HG03460 (cell line): ENCODE results near the gene TPI1.
"Not testable (repeated sequence)": the region's sequence is repeated elsewhere in the genome, so short reads cannot be mapped to it uniquely, and the experiment has no call there.

Source experiments
- ATAC-seq: cut with Tn5 transposase; IDR thresholded peaks from one replicate; pipeline ENCODE4 v1.9.1; 2021; ENCODE audit not compliant: unreplicated experiment

TPI1 gene

DNA sequence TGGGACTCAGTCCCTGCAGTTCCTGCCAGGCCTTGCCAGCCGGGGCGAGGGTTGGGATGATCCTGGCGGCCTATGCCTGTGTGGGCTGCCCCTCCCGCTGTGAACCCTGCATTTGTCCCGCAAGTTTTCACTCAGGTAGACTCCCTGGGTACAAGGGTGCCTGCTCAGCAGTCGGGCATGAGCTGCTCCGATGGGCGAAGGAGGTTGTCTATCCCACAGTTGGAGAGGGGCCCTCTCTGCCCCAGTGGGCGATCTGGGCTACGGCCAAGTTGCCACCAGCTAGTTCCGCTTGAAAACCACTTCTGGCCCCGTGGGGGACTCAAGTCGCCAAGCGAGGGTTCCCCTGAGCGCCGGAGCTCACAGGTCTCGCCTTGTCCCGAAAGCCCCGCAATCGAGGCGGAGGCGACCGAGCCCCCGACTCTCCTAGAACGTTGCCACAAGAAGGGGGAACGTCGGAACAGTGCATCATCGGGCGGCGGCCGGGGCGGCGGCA, 365 bp upstream of the TPI1 start:
- ATAC-seq, result no peak

DNA sequence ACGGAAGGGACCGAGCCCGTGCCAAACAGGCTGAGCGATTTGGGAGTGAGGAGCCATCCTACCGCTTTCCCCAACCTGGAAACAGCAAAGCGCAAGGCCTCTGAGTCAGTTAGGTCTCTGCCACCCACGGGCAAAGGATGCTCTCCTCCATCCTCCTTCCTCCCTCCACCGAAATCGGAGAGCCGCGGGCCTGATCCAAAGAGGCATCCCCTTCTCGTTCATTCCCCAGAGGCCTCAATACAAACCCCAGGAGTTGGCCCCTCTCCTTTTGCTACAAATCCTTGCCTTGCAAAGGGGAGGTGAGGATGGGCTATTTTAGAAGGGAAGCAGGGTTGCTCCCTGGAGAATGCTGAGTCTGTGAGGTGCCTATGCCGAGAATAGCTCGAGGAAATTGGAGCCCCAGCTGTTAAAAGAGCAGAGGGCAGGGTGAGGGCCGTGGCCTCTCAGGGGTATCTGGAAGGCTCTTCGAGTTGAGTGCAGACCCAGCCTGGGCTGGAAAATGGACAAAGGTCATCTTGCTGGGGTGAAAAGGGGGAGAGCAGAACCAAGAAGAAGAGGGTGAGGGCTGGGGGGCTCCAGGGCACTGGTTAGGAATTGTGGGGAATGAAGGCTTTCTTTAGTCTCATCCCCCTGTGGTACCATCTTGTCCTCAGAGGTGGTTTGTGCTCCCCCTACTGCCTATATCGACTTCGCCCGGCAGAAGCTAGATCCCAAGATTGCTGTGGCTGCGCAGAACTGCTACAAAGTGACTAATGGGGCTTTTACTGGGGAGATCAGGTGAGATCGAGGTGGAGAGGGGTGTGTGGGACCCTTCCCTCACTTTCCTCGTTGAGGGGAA, 1.1 kb downstream of the TPI1 start:
- no peak for ATAC-seq

DNA sequence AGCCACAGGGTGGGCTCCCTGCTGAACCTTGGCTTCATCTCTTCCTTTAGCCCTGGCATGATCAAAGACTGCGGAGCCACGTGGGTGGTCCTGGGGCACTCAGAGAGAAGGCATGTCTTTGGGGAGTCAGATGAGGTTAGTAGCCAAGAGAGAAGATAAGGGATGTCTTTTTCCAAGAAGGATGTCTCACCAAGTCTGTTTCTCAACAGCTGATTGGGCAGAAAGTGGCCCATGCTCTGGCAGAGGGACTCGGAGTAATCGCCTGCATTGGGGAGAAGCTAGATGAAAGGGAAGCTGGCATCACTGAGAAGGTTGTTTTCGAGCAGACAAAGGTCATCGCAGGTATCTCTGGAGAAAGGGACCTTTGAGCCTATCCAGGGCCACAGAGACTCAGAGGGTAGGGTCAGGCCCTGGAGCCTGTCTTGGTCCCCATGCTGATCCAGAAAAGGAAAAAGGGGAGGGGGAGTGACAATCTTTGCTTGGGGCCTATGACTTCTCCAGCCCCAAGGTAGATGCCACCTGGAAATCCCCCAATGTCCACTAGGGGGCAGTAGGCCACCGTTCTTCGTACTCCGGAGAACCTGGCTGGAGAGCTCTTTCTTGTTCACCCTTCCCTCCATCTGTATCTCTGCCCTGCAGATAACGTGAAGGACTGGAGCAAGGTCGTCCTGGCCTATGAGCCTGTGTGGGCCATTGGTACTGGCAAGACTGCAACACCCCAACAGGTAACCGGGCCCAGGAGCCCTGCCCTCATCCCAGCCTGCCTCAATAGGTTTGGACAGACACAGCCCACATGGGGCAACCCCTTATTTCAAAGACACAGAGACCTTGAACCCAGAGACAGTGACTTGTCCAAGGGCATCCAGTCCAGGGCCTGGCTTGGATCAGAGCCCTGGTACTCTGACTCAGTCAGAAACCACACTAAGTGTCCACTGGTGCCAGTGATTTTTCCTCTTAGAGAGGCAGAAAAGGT, 2.0 kb downstream of the TPI1 start:
- no peak for ATAC-seq

DNA sequence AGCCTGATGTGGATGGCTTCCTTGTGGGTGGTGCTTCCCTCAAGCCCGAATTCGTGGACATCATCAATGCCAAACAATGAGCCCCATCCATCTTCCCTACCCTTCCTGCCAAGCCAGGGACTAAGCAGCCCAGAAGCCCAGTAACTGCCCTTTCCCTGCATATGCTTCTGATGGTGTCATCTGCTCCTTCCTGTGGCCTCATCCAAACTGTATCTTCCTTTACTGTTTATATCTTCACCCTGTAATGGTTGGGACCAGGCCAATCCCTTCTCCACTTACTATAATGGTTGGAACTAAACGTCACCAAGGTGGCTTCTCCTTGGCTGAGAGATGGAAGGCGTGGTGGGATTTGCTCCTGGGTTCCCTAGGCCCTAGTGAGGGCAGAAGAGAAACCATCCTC, 3.0 kb downstream of the TPI1 start:
- not testable (repeated sequence) for ATAC-seq

- ATAC-seq, result no peak
These were observed 4.0 kb downstream of the TPI1 start for GRCh38 chr12:6871052-6871957.

- ATAC-seq, result no peak
These were observed 5.0 kb downstream of the TPI1 start for GRCh38 chr12:6872073-6873048.

DNA sequence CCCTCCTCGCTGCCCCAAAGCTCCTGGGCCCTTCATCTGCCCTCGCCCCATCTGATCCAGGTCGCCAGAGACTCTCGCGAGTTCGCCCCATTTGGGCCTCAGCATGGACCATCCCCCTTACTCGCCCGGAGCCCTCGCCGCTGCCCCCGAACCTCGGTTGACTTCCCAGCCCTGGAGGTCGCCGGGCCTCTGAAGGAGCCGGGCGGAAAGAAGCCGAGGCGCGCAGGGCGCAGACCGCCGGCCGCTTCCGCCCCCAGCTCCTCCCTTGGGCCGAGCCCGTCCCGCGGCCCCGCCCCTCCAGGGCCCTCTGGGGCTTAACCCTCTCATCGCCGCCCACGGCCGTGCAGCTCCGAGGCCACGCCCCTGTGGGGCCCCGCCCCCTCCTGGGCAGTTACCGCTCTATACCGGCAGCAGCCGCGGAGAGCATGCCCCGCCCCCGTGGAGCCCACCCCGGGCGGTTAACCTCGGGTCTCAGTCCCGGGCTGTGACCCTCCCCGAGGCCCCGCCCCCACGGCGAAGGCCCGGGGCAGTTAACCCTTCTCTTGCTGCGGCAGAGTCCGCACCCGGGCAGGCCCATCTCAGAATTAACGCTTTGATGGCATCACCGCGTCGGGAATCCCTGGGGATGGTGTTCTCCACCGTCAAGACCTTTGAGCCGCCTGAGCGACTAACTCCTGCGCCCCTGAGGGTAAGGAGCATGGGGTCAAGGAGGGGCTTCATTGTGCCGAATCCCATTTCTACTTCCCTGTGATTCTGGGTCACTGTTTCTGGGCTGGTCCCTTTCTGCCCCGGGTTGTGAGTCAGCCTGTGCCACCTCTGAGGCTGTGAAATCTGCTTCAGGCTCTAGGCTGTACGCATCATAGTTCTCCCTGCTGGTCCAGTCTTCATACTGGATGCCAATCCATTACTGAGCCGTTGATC, 6.0 kb downstream of the TPI1 start, which contains the start of gene SPSB2:
Gene SPSB2, minus strand, starts transcription at position 210 of the 921 bp plus-strand sequence. CDS start 402 bp downstream, outside the sequence.
- peak; percentile 73 for ATAC-seq

DNA sequence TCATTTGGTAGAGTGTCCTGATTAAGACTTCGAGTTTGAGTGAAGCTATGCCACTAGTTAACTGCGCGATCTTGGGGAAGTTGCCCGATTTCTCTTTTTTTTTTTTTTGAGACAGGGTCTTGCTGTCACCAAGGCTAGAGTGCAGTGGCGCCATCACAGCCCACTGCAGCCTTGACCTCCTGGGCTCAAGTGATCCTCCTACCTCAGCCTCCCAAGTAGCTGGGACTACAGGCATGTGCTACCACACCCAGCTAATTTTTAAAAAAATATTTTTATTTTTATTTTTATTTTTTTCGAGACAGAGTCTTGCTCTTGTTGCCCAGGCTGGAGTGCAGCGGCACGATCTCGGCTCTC, 6.7 kb downstream of the TPI1 start:
- not testable (repeated sequence) for ATAC-seq

GRCh38 chr12:6879824-6880223, 12.5 kb downstream of the TPI1 start:
- ATAC-seq, result not testable (repeated sequence)

GRCh38 chr12:6883252-6883651, 15.9 kb downstream of the TPI1 start:
- ATAC-seq, result no peak

- no peak for ATAC-seq
These were observed 16.4 kb downstream of the TPI1 start for GRCh38 chr12:6883683-6884082.

- ATAC-seq, result no peak
These were observed 17.2 kb downstream of the TPI1 start for GRCh38 chr12:6884539-6884938.

DNA sequence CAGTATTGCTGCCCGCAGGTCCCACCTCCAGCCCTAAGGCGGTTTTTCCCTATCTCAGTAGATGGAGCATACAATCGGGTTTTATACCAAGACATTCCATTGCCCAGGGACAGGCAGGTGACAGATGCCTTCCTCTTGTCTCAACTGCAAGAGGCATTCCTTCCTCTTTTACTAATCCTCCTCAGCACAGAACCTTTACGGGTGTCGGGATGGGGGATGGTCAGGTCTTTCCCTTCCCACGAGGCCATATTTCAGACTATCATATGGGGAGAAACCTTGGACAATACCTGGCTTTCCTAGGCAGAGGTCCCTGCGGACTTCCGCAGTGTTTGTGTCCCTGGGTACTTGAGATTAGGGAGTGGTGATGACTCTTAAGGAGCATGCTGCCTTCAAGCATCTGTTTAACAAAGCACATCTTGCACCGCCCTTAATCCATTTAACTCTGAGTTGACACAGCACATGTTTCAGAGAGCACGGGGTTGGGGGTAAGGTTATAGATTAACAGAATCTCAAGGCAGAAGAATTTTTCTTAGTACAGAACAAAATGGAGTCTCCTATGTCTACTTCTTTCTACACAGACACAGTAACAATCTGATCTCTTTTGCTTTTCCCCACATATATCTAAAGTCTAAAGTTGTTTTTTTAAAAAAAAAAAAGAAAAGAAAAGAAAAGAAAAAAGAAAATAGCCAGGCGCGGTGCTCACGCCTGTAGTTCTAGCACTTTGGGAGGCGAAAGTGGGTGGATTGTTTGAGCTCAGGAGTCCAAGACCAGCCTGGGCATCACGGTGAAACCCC, 19.1 kb downstream of the TPI1 start:
- not testable (repeated sequence) for ATAC-seq

- ATAC-seq, result no peak
These were observed 20.1 kb downstream of the TPI1 start for GRCh38 chr12:6887460-6887859.

- no peak for ATAC-seq
These were observed 21.0 kb downstream of the TPI1 start for GRCh38 chr12:6888360-6888759.

GRCh38 chr12:6888794-6889193, 21.5 kb downstream of the TPI1 start:
- not testable (repeated sequence) for ATAC-seq

DNA sequence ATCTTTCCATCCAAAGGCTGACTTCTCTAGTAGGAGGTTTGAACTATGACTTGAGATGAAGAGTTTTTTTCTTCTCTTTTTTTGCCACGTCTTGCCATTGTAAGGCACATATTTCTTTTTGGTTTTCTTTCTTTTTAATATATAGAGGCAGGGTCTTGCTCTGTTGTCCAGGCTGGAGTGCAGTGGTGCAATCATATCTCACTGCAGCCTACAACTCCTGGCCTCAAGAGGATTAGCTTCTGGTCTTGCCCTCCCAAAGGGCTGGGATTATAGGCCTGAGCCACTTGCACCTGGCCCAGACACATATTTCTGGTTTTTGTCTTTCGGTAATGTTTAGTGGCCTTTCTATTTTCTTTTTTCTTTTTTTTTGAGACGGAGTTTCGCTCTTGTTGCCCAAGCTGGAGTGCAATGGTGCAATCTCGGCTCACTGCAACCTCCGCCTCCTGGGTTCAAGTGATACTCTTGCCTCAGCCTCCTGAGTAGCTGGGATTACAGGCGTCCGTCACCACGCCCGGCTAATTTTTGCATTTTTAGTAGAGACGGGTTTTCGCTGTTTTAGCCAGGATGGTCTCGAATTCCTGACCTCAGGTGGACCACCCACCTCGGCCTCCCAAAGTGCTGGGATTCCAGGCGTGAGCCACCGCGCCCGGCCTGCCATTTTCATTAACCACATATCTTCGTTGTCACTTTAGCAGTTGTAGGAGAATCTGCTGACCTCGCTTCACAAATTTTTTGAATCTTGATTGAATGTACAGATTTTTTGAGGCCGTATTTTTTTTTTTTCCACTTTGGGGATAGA, 22.6 kb downstream of the TPI1 start:
- not testable (repeated sequence) for ATAC-seq
